IMR-90 (cell line): ENCODE data around the gene KCNN3. TPM values are rescaled to one million over a fixed set of nuclear protein-coding genes. Genes with fewer than 3 reads are reported as not detected.
"Not testable (repeated sequence)": the region's sequence is repeated elsewhere in the genome, so short reads cannot be mapped to it uniquely, and the experiment has no call there.

Source experiments
- ATAC-seq: fragments of 200-7000 bp; cut with Tn5 transposase; 2 replicates; pipeline ENCODE4 v1.9.1; 2020; ENCODE audit warnings: low read depth, mild to moderate bottlenecking, moderate library complexity
- BruUV-seq: library from RNA; stranded (reverse); fragments of 400-500 nt; replicated peaks from 2 replicates; lab custom pipeline; 2021; lab: Mats Ljungman, UMichigan
- CTCF ChIA-PET: fragments of 300-600 bp; formaldehyde crosslinking; extraction: SDS; loops from one replicate; lab custom pipeline; 2021; ENCODE audit warnings: antibody characterized with exemption; lab: Yijun Ruan, JAX
- POLR2A ChIA-PET: fragments of 300-600 bp; sonication (Branson Sonifier 250); formaldehyde crosslinking; loops from one replicate; lab custom pipeline; 2022; ENCODE audit warnings: antibody characterized with exemption; ENCODE audit not compliant: unreplicated experiment; lab: Charles Lee
- DNase-seq: peaks from one replicate; pipeline ENCODE4 v3.0.0; 2013
- H2AFZ ChIP-seq: replicated peaks from 2 replicates; pipeline ENCODE3; 2013; ENCODE audit warnings: low read length, mild to moderate bottlenecking; ENCODE audit not compliant: poor library complexity
- H2AK5ac ChIP-seq: 2 replicates; pipeline ENCODE4 v1.6.1; 2013; ENCODE audit warnings: low read depth, low read length, inconsistent platforms
- H2AK9ac ChIP-seq: replicated peaks from 2 replicates; pipeline ENCODE3; 2013; ENCODE audit warnings: mild to moderate bottlenecking, low read depth, low read length, moderate library complexity; ENCODE audit not compliant: poor library complexity
- H2BK120ac ChIP-seq: 2 replicates; pipeline ENCODE4 v1.6.1; 2013; ENCODE audit warnings: low read depth, low read length, inconsistent platforms
- H2BK15ac ChIP-seq: 3 replicates; pipeline ENCODE4 v1.6.1; 2013; ENCODE audit warnings: low read depth, low read length, inconsistent platforms
- H2BK20ac ChIP-seq: 2 replicates; pipeline ENCODE4 v1.6.1; 2013; ENCODE audit warnings: low read depth, mild to moderate bottlenecking, inconsistent platforms, low read length, moderate library complexity
- H2BK5ac ChIP-seq: 2 replicates; pipeline ENCODE4 v1.6.1; 2013; ENCODE audit warnings: mild to moderate bottlenecking, low read depth, low read length, inconsistent platforms; ENCODE audit not compliant: poor library complexity, severe bottlenecking
- H3K14ac ChIP-seq: replicated peaks from 2 replicates; pipeline ENCODE4 v1.6.1; 2013; ENCODE audit warnings: low read depth, low read length, inconsistent platforms
- H3K18ac ChIP-seq: 2 replicates; pipeline ENCODE4 v1.6.1; 2013; ENCODE audit warnings: low read depth, low read length, control low read depth
- H3K23ac ChIP-seq: 2 replicates; pipeline ENCODE4 v1.6.1; 2013; ENCODE audit warnings: low read depth, low read length, inconsistent platforms
- H3K27ac ChIP-seq: 2 replicates; pipeline ENCODE4 v1.5.1; 2013; ENCODE audit warnings: mild to moderate bottlenecking, control low read depth, low read length; ENCODE audit not compliant: insufficient read depth
- H3K27me3 ChIP-seq: 2 replicates; pipeline ENCODE4 v1.6.1; 2013; ENCODE audit warnings: low read length; ENCODE audit not compliant: control insufficient read depth, insufficient read depth
- H3K36me3 ChIP-seq: 2 replicates; pipeline ENCODE4 v1.6.1; 2013; ENCODE audit warnings: low read length, mixed read lengths; ENCODE audit not compliant: control insufficient read depth, insufficient read depth
- H3K4ac ChIP-seq: 2 replicates; pipeline ENCODE4 v1.6.1; 2013; ENCODE audit warnings: low read depth, low read length, inconsistent platforms
- H3K4me1 ChIP-seq: 2 replicates; pipeline ENCODE4 v1.6.1; 2013; ENCODE audit warnings: low read length, mixed read lengths; ENCODE audit not compliant: control insufficient read depth, insufficient read depth
- H3K4me2 ChIP-seq: 2 replicates; pipeline ENCODE4 v1.6.1; 2013; ENCODE audit warnings: low read depth, mild to moderate bottlenecking, control low read depth, low read length, moderate library complexity
- H3K4me3 ChIP-seq: 2 replicates; pipeline ENCODE4 v1.5.1; 2013; ENCODE audit warnings: low read depth, mild to moderate bottlenecking, control low read depth, low read length, moderate library complexity; ENCODE audit not compliant: insufficient read depth
- H3K56ac ChIP-seq: 2 replicates; pipeline ENCODE4 v1.6.1; 2013; ENCODE audit warnings: low read length, inconsistent platforms; ENCODE audit not compliant: insufficient read depth; ENCODE audit errors: extremely low read depth
- H3K79me1 ChIP-seq, 2 experiments: 2 replicates each; pipeline ENCODE4 v1.6.1; 2013; ENCODE audit warnings: low read length in 2 of 2, inconsistent platforms in 1 of 2, low read depth in 1 of 2
- H3K9ac ChIP-seq: 2 replicates; pipeline ENCODE4 v1.6.1; 2013; ENCODE audit warnings: low read depth, low read length, control low read depth
- H3K9me1 ChIP-seq: 2 replicates; pipeline ENCODE4 v1.6.1; 2013; ENCODE audit warnings: low read length, inconsistent platforms; ENCODE audit not compliant: insufficient read depth
- H3K9me3 ChIP-seq: 2 replicates; pipeline ENCODE4 v1.6.1; 2013; ENCODE audit warnings: low read length; ENCODE audit not compliant: control insufficient read depth, insufficient read depth
- H4K20me1 ChIP-seq: 2 replicates; pipeline ENCODE4 v1.6.1; 2013; ENCODE audit warnings: low read length, inconsistent platforms; ENCODE audit not compliant: insufficient read depth
- H4K5ac ChIP-seq: 2 replicates; pipeline ENCODE4 v1.6.1; 2013; ENCODE audit warnings: mild to moderate bottlenecking, low read depth, low read length, control low read depth
- H4K8ac ChIP-seq, 2 experiments: 2 replicates each; pipeline ENCODE4 v1.6.1; 2013; ENCODE audit warnings: low read depth in 2 of 2, low read length in 2 of 2, control low read depth in 1 of 2, inconsistent platforms in 1 of 2
- H4K91ac ChIP-seq: 2 replicates; pipeline ENCODE4 v1.6.1; 2013; ENCODE audit warnings: low read depth, low read length, inconsistent platforms; ENCODE audit not compliant: insufficient read depth
- WGBS, 2 experiments: methylation state at CpG; one replicate each; pipeline versions ENCODE4 v1.1.5 to v1.1.7; 2013; ENCODE audit warnings: missing lambda C conversion rate in 2 of 2; ENCODE audit not compliant: insufficient read length in 1 of 2; ENCODE audit errors: extremely low coverage in 2 of 2; 5-methylcytosine and 5-hydroxymethylcytosine counted together
- dilution Hi-C: fragments of 300-500 bp; cut with HindIII; formaldehyde crosslinking; loops from one replicate; pipeline ENCODE4 v1.14.3; 2018; ENCODE audit warnings: low sequenced_read_pairs; ENCODE audit not compliant: unreplicated experiment
- in situ Hi-C: fragments of 300-500 bp; cut with MboI; formaldehyde crosslinking; loops from 3 replicates; pipeline ENCODE4 v1.14.3; 2019; ENCODE audit warnings: low sequenced_read_pairs, inconsistent platforms, mixed read lengths
- intact Hi-C: fragments of 100-400 bp; cut with micrococcal nuclease; formaldehyde crosslinking; loops from 2 replicates; pipeline ENCODE4 v1.10.0; 2022
- polyA plus RNA-seq, 3 experiments: library from polyadenylated mRNA; depleted of rRNA; stranded (reverse); fragments of >200 nt; gene quantifications; 2 replicates each; pipeline ENCODE4 v1.2.3, GENCODE V29; 2012; ENCODE audit warnings: low replicate concordance in 1 of 3
- total RNA-seq: library from RNA; depleted of rRNA; stranded (reverse); fragments of >200 nt; gene quantifications from 2 replicates; pipeline ENCODE4 v1.2.3, GENCODE V29; 2012

KCNN3 gene
- total and polyA plus RNA-seq, 2 of the 4 experiments (the other 2 are of a cell fraction), result 0.02 TPM; not detected in 1

GRCh38 chr1:154671412-154671811 lies 198.7 kb downstream of the KCNN3 start:
- H3K27me3 ChIP-seq, result peaks cover 14% of the 10 kb centered on the region

GRCh38 chr1:154670310-154671270 lies 199.5 kb downstream of the KCNN3 start:
- intact Hi-C loops, POLR2A ChIA-PET: not testable (repeated sequence)

More at GRCh38 chr1:154671412-154671811, 198.7 kb downstream of the KCNN3 start:
- in situ Hi-C loops, H4K5ac ChIP-seq, H3K4me2 ChIP-seq, H3K27ac ChIP-seq, H2BK15ac ChIP-seq, POLR2A ChIA-PET, ATAC-seq, DNase-seq, CTCF ChIA-PET, dilution Hi-C loops, H3K9me3 ChIP-seq, H3K14ac ChIP-seq, H3K23ac ChIP-seq, H2BK5ac ChIP-seq, H2BK20ac ChIP-seq, H2AK9ac ChIP-seq, H2AFZ ChIP-seq, H3K79me1 ChIP-seq, H3K9me1 ChIP-seq, intact Hi-C loops, H3K56ac ChIP-seq, H4K91ac ChIP-seq, BruUV-seq, H4K20me1 ChIP-seq, H3K4ac ChIP-seq, H3K9ac ChIP-seq, H2AK5ac ChIP-seq, H3K18ac ChIP-seq, H3K36me3 ChIP-seq, H4K8ac ChIP-seq, H2BK120ac ChIP-seq, H3K4me3 ChIP-seq, H3K4me1 ChIP-seq: not testable (repeated sequence)
- whole genome bisulfite sequencing, 2 experiments, result 89% methylated on average over 4 of the region's 9 CpGs; no CpG with 5 or more reads in 1 of the 2 experiments

More at GRCh38 chr1:154670310-154671270, 199.5 kb downstream of the KCNN3 start:
- H3K9me1 ChIP-seq, H3K9ac ChIP-seq, H3K4me2 ChIP-seq, H4K5ac ChIP-seq, in situ Hi-C loops, H2AK5ac ChIP-seq, H2BK15ac ChIP-seq, H3K23ac ChIP-seq, H2BK20ac ChIP-seq, H3K18ac ChIP-seq, dilution Hi-C loops, H4K91ac ChIP-seq, H3K9me3 ChIP-seq, H2BK120ac ChIP-seq, H3K79me1 ChIP-seq, H2BK5ac ChIP-seq, ATAC-seq, H3K56ac ChIP-seq, DNase-seq, H3K4me1 ChIP-seq, H3K14ac ChIP-seq, H3K4me3 ChIP-seq, BruUV-seq, H2AFZ ChIP-seq, H3K27ac ChIP-seq, H3K4ac ChIP-seq, H4K8ac ChIP-seq, H4K20me1 ChIP-seq, H3K36me3 ChIP-seq, H2AK9ac ChIP-seq: not testable (repeated sequence)
- WGBS, 2 experiments, result no CpG with 5 or more reads among the region's 41 CpGs
- CTCF ChIA-PET, result interaction anchor here (1.4 to 1.7 kb wide), 2 partner anchors 111 to 208 kb away, joined by 7 to 9 read pairs; no protein-coding TSS in a partner anchor
- peaks cover 18% of the 10 kb centered on the region for H3K27me3 ChIP-seq
